Kidney (tissue), 14 donors: ENCODE results near the gene SECISBP2L. TPM values are rescaled to one million over a fixed set of nuclear protein-coding genes. Genes with fewer than 3 reads are reported as not detected.

Experiments
- DNase-seq, 5 donors: peaks; one replicate each; pipeline ENCODE4 v3.0.0-alpha.2; 2013 to 2020
- FAIRE-seq: peaks from 2 replicates; lab custom pipeline; 2012; peaks lifted over from hg19 to GRCh38; lab: Jason Lieb, UNC
- H3K27ac ChIP-seq, 2 donors: one replicate each; pipeline ENCODE4 v1.7.0; 2013; ENCODE audit warnings: low read depth in 2 of 2, low read length in 2 of 2, inconsistent platforms in 1 of 2
- H3K27me3 ChIP-seq: one replicate; pipeline ENCODE4 v1.7.1; 2013; ENCODE audit warnings: low read length, inconsistent platforms; ENCODE audit not compliant: control insufficient read depth, insufficient read depth
- H3K36me3 ChIP-seq, 3 donors: one replicate each; pipeline versions ENCODE4 v1.7.0 to v1.7.1; 2013; ENCODE audit warnings: low read length in 3 of 3, control low read depth in 1 of 3, inconsistent platforms in 1 of 3; ENCODE audit not compliant: insufficient read depth in 3 of 3, control insufficient read depth in 2 of 3
- H3K4me1 ChIP-seq, 3 donors: one replicate each; pipeline versions ENCODE4 v1.7.0 to v1.7.1; 2013; ENCODE audit warnings: low read length in 3 of 3, inconsistent platforms in 1 of 3, low read depth in 1 of 3; ENCODE audit not compliant: control insufficient read depth in 2 of 3, insufficient read depth in 2 of 3
- H3K4me3 ChIP-seq, 3 donors: one replicate each; pipeline versions ENCODE4 v1.7.0 to v1.8.1; 2013; ENCODE audit warnings: low read length in 3 of 3, control low read depth in 1 of 3, inconsistent platforms in 1 of 3
- H3K9ac ChIP-seq, 3 donors: one replicate each; pipeline versions ENCODE4 v1.7.0 to v1.7.1; 2013; ENCODE audit warnings: low read length in 3 of 3, control low read depth in 1 of 3, inconsistent platforms in 1 of 3
- H3K9me3 ChIP-seq, 3 donors: one replicate each; pipeline versions ENCODE4 v1.7.0 to v1.7.1; 2013; ENCODE audit warnings: low read length in 3 of 3, control low read depth in 1 of 3, inconsistent platforms in 1 of 3; ENCODE audit not compliant: control insufficient read depth in 2 of 3, insufficient read depth in 1 of 3
- CTCF ChIP-seq: IDR thresholded peaks from 3 replicates; pipeline ENCODE4 v1.5.1; 2012; ENCODE audit warnings: mild to moderate bottlenecking, moderate library complexity, borderline replicate concordance; ENCODE audit not compliant: insufficient read depth; ENCODE audit errors: extremely low read depth
- intact Hi-C: fragments of 100-400 bp; cut with DNase I; formaldehyde crosslinking; loops from one replicate; pipeline ENCODE4 v1.11.1; 2022
- polyA plus RNA-seq: library from polyadenylated mRNA; stranded (reverse); fragments of 350-450 nt; fragmentation: Illumina TruSeq; extraction: RNeasy Lipid Tissue Mini Kit (QIAGEN cat#74804); gene quantifications from one replicate; pipeline ENCODE4 v1.2.3, GENCODE V29; 2014; ENCODE audit warnings: low read depth, low replicate concordance; ENCODE audit not compliant: insufficient read depth
- total RNA-seq: library from RNA; stranded (reverse); fragmentation: NEBNext Ultra II Directional; extraction: Animal tissue kit (Norgen Biotek cat#: 25700); gene quantifications from one replicate; pipeline ENCODE4 v1.2.1, GENCODE V29; 2021
- donor health status: control.
- donor health status: control.
- donor health status: control.
- donor health status: control.
- donor health status: control.
- donor health status: DM: yes; HTN: yes; CAD: no.
- donor health status: Normal renal cell carcinoma (clear cell type).

Gene SECISBP2L
- total and polyA plus RNA-seq, 2 donors from 2014 or later, result 10.2 to 67.0 TPM

- no peak for TF ChIP-seq CTCF
- Histone ChIP-seq H3K9me3 (no peaks in the 10 kb centered on the region), H3K27ac (no peak overlapping the region), H3K9ac (no peak overlapping the region), H3K36me3 (no peaks in the 10 kb centered on the region), H3K4me3 (no peak overlapping the region), H3K27me3 (no peaks in the 10 kb centered on the region), H3K4me1 (peaks cover 0 to 2% (median 0%) of the 10 kb centered on the region in 3 donors)
- DNase-seq (no peak), FAIRE-seq (no peak)
- intact Hi-C loops, result no loop called here
Observed at GRCh38 chr15:48978638-48979037, 67.6 kb downstream of the SECISBP2L start.

DNA sequence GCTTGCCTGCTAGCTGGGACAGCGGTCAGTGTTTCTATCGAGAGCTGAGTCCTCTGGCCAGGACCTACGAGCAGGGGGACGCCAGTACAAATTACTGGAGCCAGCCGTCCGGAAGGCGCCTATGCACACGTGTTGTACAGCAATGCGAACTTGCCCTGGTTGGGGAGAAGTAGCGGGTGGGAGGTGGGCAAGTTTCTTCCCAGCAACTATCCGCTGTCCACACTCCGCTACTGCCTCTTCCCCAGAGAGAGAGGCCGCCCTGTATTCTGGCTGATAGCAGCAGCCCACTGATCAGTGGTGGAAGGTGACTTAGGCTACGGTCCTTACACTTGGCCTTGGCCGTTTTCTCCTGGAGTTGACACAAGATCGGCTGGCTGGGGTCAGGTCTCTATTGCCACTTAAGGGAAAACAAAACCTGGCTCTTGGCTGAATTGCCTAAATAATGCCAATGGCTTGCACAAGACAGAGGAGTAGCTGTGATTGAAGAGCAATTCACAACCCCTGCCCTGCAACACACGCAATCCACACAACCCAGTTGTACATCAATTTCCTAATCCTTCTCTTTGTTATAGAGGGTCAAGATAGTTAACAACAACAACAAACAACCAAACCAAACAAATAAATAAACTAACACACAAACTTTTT, 69.7 kb downstream of the SECISBP2L start:
- intact Hi-C loops, result no loop called here
- no peak for TF ChIP-seq CTCF
- Histone ChIP-seq H3K27ac (no peak overlapping the region), H3K9me3 (no peaks in the 10 kb centered on the region), H3K9ac (peak overlapping the region in 1 of 3 donors; percentile 19), H3K27me3 (no peaks in the 10 kb centered on the region), H3K4me1 (peaks cover 0 to 2% (median 0%) of the 10 kb centered on the region in 3 donors), H3K4me3 (peak overlapping the region in 2 of 3 donors; percentile 39 to 58), H3K36me3 (no peaks in the 10 kb centered on the region)
- no peak for FAIRE-seq
- peak in 3 of 5 donors; percentile 39 to 61 (median 41) for DNase-seq

GRCh38 chr15:48975472-48976419, 70.5 kb downstream of the SECISBP2L start:
- no peak overlapping the region for H3K27ac ChIP-seq
- intact Hi-C loops, result no loop called here
- FAIRE-seq, result no peak

More at GRCh38 chr15:48975472-48976419, 70.5 kb downstream of the SECISBP2L start:
- DNase-seq, result peak; percentile 86 to 92 (median 89)
- no peaks in the 10 kb centered on the region for H3K27me3 ChIP-seq
- H3K4me1 ChIP-seq, result peaks cover 0 to 2% (median 0%) of the 10 kb centered on the region in 3 donors
- no peaks in the 10 kb centered on the region for H3K9me3 ChIP-seq
- no peaks in the 10 kb centered on the region for H3K36me3 ChIP-seq
- peak overlapping the region; percentile 19 to 67 (median 20) for H3K9ac ChIP-seq
- H3K4me3 ChIP-seq, result peak overlapping the region; percentile 48 to 59 (median 58)
- peak; percentile 76 for TF ChIP-seq CTCF
